Thymus (tissue), 11 donors: ENCODE measurements around the gene PDSS2. TPM values are rescaled to one million over a fixed set of nuclear protein-coding genes. Genes with fewer than 3 reads are reported as not detected.

ENCODE experiments used
- DNase-seq, 9 donors: peaks; one replicate each; pipeline ENCODE4 v3.0.0-alpha.2; 2013; ENCODE audit warnings: low spot score in 9 of 9, low read depth in 6 of 9, missing footprints in 1 of 9
- H3K27ac ChIP-seq, 2 donors: one replicate each; pipeline ENCODE4 v1.5.1; 2013; ENCODE audit warnings: control low read depth in 1 of 2, low read depth in 1 of 2, low read length in 1 of 2, mild to moderate bottlenecking in 1 of 2, moderate library complexity in 1 of 2
- H3K27me3 ChIP-seq, 2 donors: one replicate each; pipeline ENCODE4 v1.5.1; 2013; ENCODE audit warnings: low read length in 1 of 2; ENCODE audit not compliant: control insufficient read depth in 2 of 2, insufficient read depth in 1 of 2
- H3K36me3 ChIP-seq, 2 donors: one replicate each; pipeline ENCODE4 v1.5.1; 2013; ENCODE audit warnings: low read length in 1 of 2, mild to moderate bottlenecking in 1 of 2, moderate library complexity in 1 of 2; ENCODE audit not compliant: control insufficient read depth in 2 of 2, insufficient read depth in 2 of 2
- H3K4me1 ChIP-seq, 2 donors: one replicate each; pipeline ENCODE4 v1.5.1; 2013; ENCODE audit warnings: low read length in 2 of 2; ENCODE audit not compliant: control insufficient read depth in 2 of 2, insufficient read depth in 2 of 2
- H3K4me3 ChIP-seq, 2 donors: one replicate each; pipeline ENCODE4 v1.5.1; 2013; ENCODE audit warnings: low read length in 2 of 2, control low read depth in 1 of 2, mild to moderate bottlenecking in 1 of 2
- H3K9me3 ChIP-seq, 2 donors: one replicate each; pipeline ENCODE4 v1.5.1; 2013; ENCODE audit warnings: low read length in 1 of 2, mild to moderate bottlenecking in 1 of 2; ENCODE audit not compliant: control insufficient read depth in 2 of 2, insufficient read depth in 1 of 2
- WGBS: extraction: QIAGEN DNeasy Blood & Tissue Kit; methylation state at CpG from one replicate; pipeline ENCODE4 v1.1.7; 2013; 5-methylcytosine and 5-hydroxymethylcytosine counted together
- polyA plus RNA-seq: library from polyadenylated mRNA; stranded (reverse); fragments of 200-250 nt; gene quantifications from one replicate; pipeline ENCODE4 v1.2.3, GENCODE V29; 2013
- total RNA-seq: library from RNA; stranded (reverse); fragments of 120-200 nt; gene quantifications from one replicate; pipeline ENCODE4 v1.2.4, GENCODE V29; 2013
- donor health status: healthy.

PDSS2 gene
- total and polyA plus RNA-seq, 2 donors, result 5.2 to 9.8 TPM

- no peak for DNase-seq
- Histone ChIP-seq H3K4me3 (no peak overlapping the region), H3K9me3 (no peaks in the 10 kb centered on the region), H3K27me3 (no peaks in the 10 kb centered on the region), H3K36me3 (peaks cover 0 to 2% of the 10 kb centered on the region in 2 donors), H3K4me1 (peaks cover 0 to 5% of the 10 kb centered on the region in 2 donors), H3K27ac (no peak overlapping the region)
- 93% methylated on average over 17 of the region's 17 CpGs for WGBS
These were observed 351.0 kb downstream of the PDSS2 start for GRCh38 chr6:107108201-107108890.

- Histone ChIP-seq H3K4me1 (peaks cover 0 to 2% of the 10 kb centered on the region in 2 donors), H3K36me3 (peaks cover 0 to 2% of the 10 kb centered on the region in 2 donors), H3K9me3 (no peaks in the 10 kb centered on the region), H3K27ac (no peak overlapping the region), H3K4me3 (no peak overlapping the region), H3K27me3 (no peaks in the 10 kb centered on the region)
- DNase-seq, result no peak
- over 99% methylated on average over 4 of the region's 4 CpGs for WGBS
These were observed 351.6 kb downstream of the PDSS2 start for GRCh38 chr6:107107791-107108190.

GRCh38 chr6:107106165-107106564, 353.2 kb downstream of the PDSS2 start:
- Histone ChIP-seq H3K27ac (no peak overlapping the region), H3K9me3 (no peaks in the 10 kb centered on the region), H3K27me3 (no peaks in the 10 kb centered on the region), H3K4me3 (no peak overlapping the region), H3K36me3 (peaks cover 0 to 2% of the 10 kb centered on the region in 2 donors), H3K4me1 (peaks cover 0 to 2% of the 10 kb centered on the region in 2 donors)
- DNase-seq, result no peak
- WGBS, result 93% methylated on average over 3 of the region's 3 CpGs

GRCh38 chr6:107105511-107106116, 353.8 kb downstream of the PDSS2 start:
- H3K4me1 ChIP-seq, result peaks cover 0 to 2% of the 10 kb centered on the region in 2 donors
- DNase-seq, result no peak
- H3K27me3 ChIP-seq, result no peaks in the 10 kb centered on the region
- no peaks in the 10 kb centered on the region for H3K9me3 ChIP-seq
- H3K4me3 ChIP-seq, result no peak overlapping the region
- no peak overlapping the region for H3K27ac ChIP-seq
- peaks cover 0 to 2% of the 10 kb centered on the region in 2 donors for H3K36me3 ChIP-seq
- 87% methylated on average over 7 of the region's 7 CpGs for WGBS

- H3K4me3 ChIP-seq, result no peak overlapping the region
- no peak for DNase-seq
- WGBS, result 98% methylated on average over 6 of the region's 6 CpGs
- peaks cover 1 to 2% of the 10 kb centered on the region in 2 donors for H3K36me3 ChIP-seq
- no peaks in the 10 kb centered on the region for H3K27me3 ChIP-seq
- H3K9me3 ChIP-seq, result no peaks in the 10 kb centered on the region
- no peak overlapping the region for H3K27ac ChIP-seq
- no peaks in the 10 kb centered on the region for H3K4me1 ChIP-seq
These were observed 356.3 kb downstream of the PDSS2 start for GRCh38 chr6:107103082-107103481.

Other genes with a start within 250 kb of the PDSS2 start
- 4.1 TPM for gene SOBP, start 30.6 kb upstream of the PDSS2 start, total RNA-seq
- gene SOBP, start 30.6 kb upstream of the PDSS2 start, polyA plus RNA-seq, result 4.2 TPM